ENCODE results near the gene S100A3. TPM values are rescaled to one million over a fixed set of nuclear protein-coding genes. Genes with fewer than 3 reads are reported as not detected.
"Not testable (repeated sequence)": the region's sequence is repeated elsewhere in the genome, so short reads cannot be mapped to it uniquely, and the experiment has no call there.

S100A3 gene, protein sequence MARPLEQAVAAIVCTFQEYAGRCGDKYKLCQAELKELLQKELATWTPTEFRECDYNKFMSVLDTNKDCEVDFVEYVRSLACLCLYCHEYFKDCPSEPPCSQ
- not detected for total RNA-seq

DNA sequence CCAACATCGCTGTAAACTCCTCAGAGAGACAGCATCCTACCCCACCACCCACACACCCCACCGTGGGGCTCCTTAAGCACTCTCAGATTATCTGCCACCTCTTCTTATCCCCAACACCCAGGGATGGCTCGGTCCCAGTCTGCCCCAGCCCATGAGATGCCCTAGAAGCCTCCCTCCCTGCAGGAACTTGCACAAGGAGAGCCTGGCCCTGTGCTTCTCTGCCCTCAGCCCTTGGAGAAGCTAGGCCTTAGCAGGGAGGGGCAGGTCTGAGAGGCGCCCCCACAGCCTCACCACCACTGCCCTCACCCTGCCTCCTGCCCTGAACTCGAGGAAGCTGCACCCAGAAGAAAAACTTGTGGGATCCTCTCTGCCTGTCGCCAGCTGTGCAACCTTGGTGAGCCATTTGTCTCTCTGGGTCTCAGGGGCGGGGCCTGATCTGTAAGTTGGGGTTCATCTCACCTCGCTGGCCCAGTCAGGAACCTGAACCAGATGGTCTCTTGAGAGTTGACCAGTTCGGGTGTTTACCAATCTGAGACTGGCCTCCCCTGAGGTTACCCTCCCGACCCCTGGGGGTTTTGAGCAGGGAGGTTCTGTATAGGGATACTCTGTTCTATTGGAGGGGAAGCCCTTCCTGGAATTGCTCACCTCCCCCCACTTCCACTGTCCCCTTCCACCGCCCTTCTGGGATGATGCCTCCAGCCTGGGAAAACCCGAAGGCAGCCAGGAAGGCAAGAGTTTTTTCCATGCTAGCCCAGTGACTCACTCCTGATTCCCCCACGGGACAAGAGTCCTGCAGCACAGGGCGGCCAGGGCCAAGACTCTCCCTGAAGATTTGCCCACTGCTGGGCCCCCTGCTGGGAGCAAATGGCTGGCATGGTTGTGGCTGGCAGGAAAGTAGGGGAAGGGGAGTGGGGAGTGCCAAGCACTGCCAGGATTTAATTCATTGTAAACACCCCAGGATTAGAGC lies at the start of gene S100A3:
TSS of gene S100A3 (minus strand) at position 537 of the 967 bp plus-strand sequence. CDS start 773 bp downstream, outside the sequence.
- intact Hi-C loops (cut with micrococcal nuclease), result loop anchor here (10.0 kb wide), 2 partner anchors 416 to 1514 kb away; partner anchors contain the start of genes CREB3L4, S100A11 and SLC39A1
- H3K36me3 Mint-ChIP-seq, result peaks cover 15% of the 10 kb centered on the region
- H3K4me1 Mint-ChIP-seq (ENCODE audit: low read depth), result peaks cover 37% of the 10 kb centered on the region
- H3K4me3 Mint-ChIP-seq, result no peak within 1 kb of the TSS
- H3K27me3 Mint-ChIP-seq, result no peaks in the 10 kb centered on the region
- POLR2A ChIA-PET, result no interaction called here
- DNase-seq, result no peak
- H3K27ac Mint-ChIP-seq, result no peak within 1 kb of the TSS
- no peaks in the 10 kb centered on the region for H3K9me3 Mint-ChIP-seq
- CTCF ChIA-PET, result interaction anchor here (2.0 to 3.9 kb wide), 2 partner anchors 16 to 19 kb away, joined by 9 to 18 read pairs; no protein-coding TSS in a partner anchor

DNA sequence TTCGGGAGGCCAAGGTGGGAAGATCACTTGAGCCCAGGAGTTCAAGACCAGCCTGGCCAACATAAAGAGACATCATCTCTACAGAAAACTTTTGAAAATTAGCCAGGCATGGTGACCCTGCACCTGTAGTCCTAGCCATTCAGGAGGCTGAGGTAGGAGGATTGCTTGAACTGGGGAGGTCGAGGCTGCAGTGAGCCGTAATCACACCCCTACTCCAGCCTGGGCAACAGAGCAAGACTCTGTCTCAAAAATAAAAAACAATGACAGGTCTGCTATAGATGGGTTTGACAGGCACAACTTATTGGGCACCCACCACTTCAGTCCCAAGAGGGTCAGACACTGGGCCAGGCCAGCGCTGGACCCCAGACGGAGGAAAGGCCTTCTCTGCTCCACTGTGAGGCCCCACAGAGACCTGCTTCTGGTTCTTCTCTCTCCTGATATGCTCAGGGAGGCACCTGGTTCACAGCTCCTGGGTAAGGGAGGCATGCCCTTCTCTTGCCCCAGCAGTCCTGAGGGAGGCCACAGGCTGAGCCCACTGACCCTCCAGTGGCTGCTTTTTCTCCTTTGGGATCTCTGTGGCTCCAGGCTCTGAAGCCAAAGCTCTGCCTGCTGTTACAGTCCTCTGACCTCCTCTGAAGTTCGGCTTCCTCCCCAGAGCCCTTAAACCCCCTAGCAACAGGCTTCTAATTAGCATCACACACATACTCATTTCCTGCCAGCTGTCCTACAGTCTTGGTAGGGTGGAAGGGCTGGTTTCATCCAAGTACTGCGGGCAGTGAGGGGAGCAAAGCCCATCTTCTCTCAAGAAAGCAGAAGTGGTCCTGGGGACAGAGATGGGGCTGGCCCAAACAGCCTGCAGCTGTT lies 49.5 kb upstream of the S100A3 start:
- intact Hi-C loops (cut with micrococcal nuclease), result no loop called here
- peak; percentile 26 for DNase-seq
- H3K27me3 Mint-ChIP-seq, result no peaks in the 10 kb centered on the region
- no peak overlapping the region for H3K4me3 Mint-ChIP-seq
- ChIA-PET POLR2A (no interaction called here), CTCF (interaction anchor here (0.6 to 1.7 kb wide), 3 partner anchors 66 to 397 kb away, joined by 3 to 5 read pairs (median 4); no protein-coding TSS in a partner anchor)
- H3K4me1 Mint-ChIP-seq (ENCODE audit: low read depth), result peaks cover 17% of the 10 kb centered on the region
- H3K36me3 Mint-ChIP-seq, result no peaks in the 10 kb centered on the region
- no peaks in the 10 kb centered on the region for H3K9me3 Mint-ChIP-seq
- no peak overlapping the region for H3K27ac Mint-ChIP-seq

DNA sequence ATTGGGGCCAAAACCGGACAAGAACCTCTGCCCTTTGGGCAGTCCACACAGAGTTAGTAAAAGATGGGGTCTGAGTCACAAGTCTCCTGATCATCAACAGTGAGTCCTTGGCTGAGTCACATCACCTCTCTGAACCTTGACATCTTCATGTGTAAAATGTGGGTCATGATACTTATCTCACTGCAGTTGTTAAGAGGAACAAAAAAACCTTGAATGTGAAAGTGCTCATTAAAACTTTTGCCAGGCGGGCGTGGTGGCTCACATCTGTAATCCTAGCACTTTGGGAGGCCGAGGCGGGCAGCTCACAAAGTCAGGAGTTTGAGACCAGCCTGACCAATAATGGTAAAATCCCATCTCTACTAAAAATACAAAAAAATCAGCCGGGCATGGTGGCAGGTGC lies 48.1 kb upstream of the S100A3 start:
- ChIA-PET CTCF (interaction anchor here (1.2 kb wide), 1 partner anchor 87 kb away, joined by 5 read pairs; no protein-coding TSS in a partner anchor), POLR2A (no interaction called here)
- Mint-ChIP-seq H3K27me3 (no peaks in the 10 kb centered on the region), H3K4me3 (no peak overlapping the region), H3K36me3 (no peaks in the 10 kb centered on the region), H3K4me1 (ENCODE audit: low read depth) (peaks cover 17% of the 10 kb centered on the region), H3K9me3 (no peaks in the 10 kb centered on the region), H3K27ac (peak overlapping the region; percentile 69)
- intact Hi-C loops (cut with micrococcal nuclease), result loop anchor here (1.0 kb wide), 1 partner anchor 25 kb away; no protein-coding TSS in a partner anchor
- peak; percentile 51 for DNase-seq

DNA sequence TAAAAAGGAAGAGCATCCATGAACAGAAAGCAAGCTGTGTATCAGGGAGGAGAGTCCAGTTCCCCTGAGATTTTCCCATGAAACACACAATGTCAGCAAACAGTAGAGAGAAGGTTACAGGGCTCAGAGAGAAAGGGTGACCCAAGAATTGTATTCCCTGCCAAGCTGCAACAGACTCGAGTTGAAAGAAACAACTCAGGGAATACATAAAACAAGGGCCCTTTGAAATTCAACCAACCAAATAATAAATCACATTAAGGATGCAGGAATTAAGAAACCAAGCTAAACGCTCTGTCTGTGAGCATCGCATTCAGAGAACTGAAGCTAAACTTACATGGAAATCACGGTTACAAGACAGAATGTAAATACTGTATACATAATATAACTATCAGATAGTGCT lies 43.7 kb upstream of the S100A3 start:
- no peaks in the 10 kb centered on the region for H3K9me3 Mint-ChIP-seq
- CTCF ChIA-PET, result interaction anchor here (1.5 to 1.7 kb wide), 3 partner anchors 20 to 82 kb away, joined by 3 to 4 read pairs (median 4); no protein-coding TSS in a partner anchor
- H3K4me1 Mint-ChIP-seq (ENCODE audit: low read depth), result peaks cover 9% of the 10 kb centered on the region
- intact Hi-C loops (cut with micrococcal nuclease), result no loop called here
- H3K27me3 Mint-ChIP-seq, result no peaks in the 10 kb centered on the region
- POLR2A ChIA-PET, result no interaction called here
- no peak for DNase-seq
- H3K4me3 Mint-ChIP-seq, result no peak overlapping the region
- no peaks in the 10 kb centered on the region for H3K36me3 Mint-ChIP-seq
- no peak overlapping the region for H3K27ac Mint-ChIP-seq

DNA sequence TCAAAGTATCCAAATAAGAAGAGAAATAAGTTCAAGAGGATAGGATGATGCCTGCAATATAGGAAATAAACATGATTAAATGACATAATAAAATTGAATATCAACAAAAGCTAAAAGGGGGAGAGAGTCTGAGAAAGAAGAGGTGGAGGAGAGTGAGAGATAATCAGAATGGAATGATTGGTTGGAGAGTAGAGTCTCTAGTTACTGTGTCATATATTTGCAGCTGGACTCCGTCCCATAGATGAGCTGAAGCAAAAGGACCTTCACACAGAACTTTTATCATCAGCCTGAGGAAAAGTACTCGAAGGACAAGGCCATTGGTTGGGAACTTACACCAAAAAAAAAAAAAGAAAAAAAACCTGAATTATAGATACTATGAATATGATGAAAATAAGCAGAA lies 39.4 kb upstream of the S100A3 start:
- DNase-seq, result no peak
- Mint-ChIP-seq H3K4me3 (no peak overlapping the region), H3K36me3 (no peaks in the 10 kb centered on the region), H3K27ac (no peak overlapping the region), H3K27me3 (peaks cover 5% of the 10 kb centered on the region), H3K4me1 (ENCODE audit: low read depth) (no peaks in the 10 kb centered on the region), H3K9me3 (no peaks in the 10 kb centered on the region)
- CTCF ChIA-PET, result no interaction called here
- intact Hi-C loops (cut with micrococcal nuclease), result no loop called here
- POLR2A ChIA-PET, result interaction anchor here (0.6 kb wide), 1 partner anchor 35 kb away, joined by 4 read pairs; no protein-coding TSS in a partner anchor

DNA sequence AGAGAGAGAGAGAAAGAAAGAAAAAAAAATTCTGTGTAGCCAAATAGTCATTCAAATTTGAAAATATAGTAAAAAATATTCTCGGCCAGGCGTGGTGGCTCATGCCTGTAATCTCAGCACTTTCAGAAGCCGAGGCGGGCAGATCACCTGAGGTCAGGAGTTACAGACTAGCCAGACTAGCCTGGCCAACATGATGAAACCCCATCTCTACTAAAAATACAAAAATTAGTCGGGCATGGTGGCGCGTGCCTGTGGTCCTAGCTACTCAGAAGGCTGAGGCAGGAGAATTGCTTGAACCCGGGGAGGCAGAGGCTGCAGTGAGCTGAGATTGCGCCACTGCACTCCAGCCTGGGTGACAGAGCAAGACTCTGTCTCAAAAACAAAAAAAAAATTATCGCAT lies 39.0 kb upstream of the S100A3 start:
- H3K27me3 Mint-ChIP-seq; H3K9me3 Mint-ChIP-seq; H3K4me3 Mint-ChIP-seq; H3K36me3 Mint-ChIP-seq; POLR2A ChIA-PET; H3K4me1 Mint-ChIP-seq (ENCODE audit: low read depth); intact Hi-C loops (cut with micrococcal nuclease); CTCF ChIA-PET; H3K27ac Mint-ChIP-seq; DNase-seq: not testable (repeated sequence)

DNA sequence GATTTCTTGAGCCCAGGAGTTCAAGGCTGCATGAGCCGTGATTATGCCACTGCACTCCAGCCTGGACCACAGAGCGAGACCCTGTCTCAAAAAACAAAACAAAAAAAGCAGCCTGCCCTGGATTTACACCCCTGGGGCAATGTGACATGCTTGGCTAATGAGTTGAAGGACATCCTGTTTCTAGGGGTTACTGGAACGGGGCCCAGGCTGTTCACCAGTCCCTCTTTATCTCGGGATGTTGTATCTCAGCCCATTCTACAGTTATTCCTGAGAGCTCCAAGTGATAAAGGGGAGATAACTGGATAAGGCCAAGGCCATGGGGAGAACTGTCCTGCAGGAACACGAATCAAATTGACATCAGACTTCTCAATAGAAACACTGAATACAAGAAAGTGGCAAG lies 38.3 kb upstream of the S100A3 start:
- H3K9me3 Mint-ChIP-seq, result no peaks in the 10 kb centered on the region
- H3K27me3 Mint-ChIP-seq, result peaks cover 5% of the 10 kb centered on the region
- no peaks in the 10 kb centered on the region for H3K36me3 Mint-ChIP-seq
- no peak overlapping the region for H3K4me3 Mint-ChIP-seq
- no peak for DNase-seq
- H3K27ac Mint-ChIP-seq, result no peak overlapping the region
- intact Hi-C loops (cut with micrococcal nuclease), result no loop called here
- ChIA-PET CTCF (no interaction called here), POLR2A (no interaction called here)
- no peaks in the 10 kb centered on the region for H3K4me1 Mint-ChIP-seq (ENCODE audit: low read depth)

DNA sequence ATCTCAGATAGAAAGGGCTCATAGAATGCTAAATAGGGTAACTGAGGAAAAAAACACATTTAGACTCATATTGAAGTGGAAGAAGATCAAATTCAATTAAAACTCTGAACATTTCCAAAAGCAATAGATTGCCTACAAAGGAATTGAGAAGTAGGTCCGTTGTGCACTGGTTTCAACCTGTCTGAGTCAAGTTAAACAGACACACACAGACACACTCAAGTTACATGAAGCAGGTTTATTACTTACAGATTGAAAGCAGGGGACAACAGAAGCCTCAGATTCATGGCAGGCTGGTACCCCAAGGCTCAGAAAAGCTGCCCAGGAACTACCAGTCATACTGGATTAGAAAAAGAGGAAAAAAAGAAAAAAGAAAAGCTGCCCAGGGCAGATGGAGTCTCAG lies 37.3 kb upstream of the S100A3 start:
- peaks cover 5% of the 10 kb centered on the region for H3K27me3 Mint-ChIP-seq
- H3K4me3 Mint-ChIP-seq, result no peak overlapping the region
- ChIA-PET CTCF (no interaction called here), POLR2A (no interaction called here)
- H3K27ac Mint-ChIP-seq, result no peak overlapping the region
- H3K9me3 Mint-ChIP-seq, result no peaks in the 10 kb centered on the region
- intact Hi-C loops (cut with micrococcal nuclease), result no loop called here
- H3K4me1 Mint-ChIP-seq (ENCODE audit: low read depth), result no peaks in the 10 kb centered on the region
- no peak for DNase-seq
- no peaks in the 10 kb centered on the region for H3K36me3 Mint-ChIP-seq

DNA sequence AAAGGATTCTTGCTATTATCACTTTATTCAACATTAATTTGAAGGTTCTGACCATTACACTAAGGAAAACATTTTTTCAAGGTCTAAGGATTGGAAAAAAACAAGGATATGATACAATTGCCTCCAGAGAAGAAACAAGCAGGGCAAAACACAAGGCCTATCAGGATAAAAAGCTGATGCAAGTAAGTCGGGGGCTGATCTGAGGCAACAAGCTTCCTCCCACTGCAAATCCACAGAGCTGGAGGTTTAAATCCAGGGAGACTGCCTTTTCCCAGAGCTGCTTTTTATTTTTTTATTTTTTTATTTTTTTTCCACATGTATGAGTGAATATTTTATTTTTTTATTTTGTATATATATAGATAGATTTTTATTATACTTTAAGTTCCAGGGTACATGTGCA lies 35.9 kb upstream of the S100A3 start:
- POLR2A ChIA-PET, result no interaction called here
- H3K9me3 Mint-ChIP-seq, result no peaks in the 10 kb centered on the region
- CTCF ChIA-PET, result interaction anchor here (0.7 to 1.0 kb wide), 2 partner anchors 51 to 119 kb away, joined by 3 read pairs; no protein-coding TSS in a partner anchor

DNA sequence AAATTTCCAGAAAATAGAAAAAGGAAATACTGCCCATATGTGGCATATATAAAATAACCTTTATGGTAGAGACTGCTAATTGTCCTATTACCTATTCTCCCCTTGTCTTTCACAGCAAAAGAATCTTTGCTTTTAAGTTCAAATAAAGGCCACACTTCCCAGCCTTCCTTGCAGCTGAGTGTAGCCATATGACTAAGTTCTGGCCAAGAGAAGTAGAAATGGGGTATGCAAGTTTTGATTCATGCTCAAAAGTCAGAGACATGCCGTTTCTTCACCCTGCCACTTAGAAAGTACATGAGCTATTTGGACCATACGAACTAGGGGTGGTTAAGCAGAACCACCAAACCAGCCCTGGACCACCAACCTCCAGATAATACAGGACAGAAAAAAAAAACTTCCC lies 34.9 kb upstream of the S100A3 start:
- CTCF ChIA-PET, result no interaction called here
- POLR2A ChIA-PET, result no interaction called here
- Mint-ChIP-seq H3K27me3 (peaks cover 10% of the 10 kb centered on the region), H3K4me1 (ENCODE audit: low read depth) (no peaks in the 10 kb centered on the region), H3K9me3 (no peaks in the 10 kb centered on the region), H3K27ac (no peak overlapping the region), H3K36me3 (no peaks in the 10 kb centered on the region), H3K4me3 (no peak overlapping the region)
- intact Hi-C loops (cut with micrococcal nuclease), result no loop called here
- DNase-seq, result no peak

More for the DNA sequence above, 35.9 kb upstream of the S100A3 start:
- H3K4me3 Mint-ChIP-seq, result no peak overlapping the region
- peaks cover 5% of the 10 kb centered on the region for H3K27me3 Mint-ChIP-seq
- H3K36me3 Mint-ChIP-seq, result no peaks in the 10 kb centered on the region
- H3K4me1 Mint-ChIP-seq (ENCODE audit: low read depth), result no peaks in the 10 kb centered on the region
- DNase-seq, result no peak
- no peak overlapping the region for H3K27ac Mint-ChIP-seq
- intact Hi-C loops (cut with micrococcal nuclease), result no loop called here

DNA sequence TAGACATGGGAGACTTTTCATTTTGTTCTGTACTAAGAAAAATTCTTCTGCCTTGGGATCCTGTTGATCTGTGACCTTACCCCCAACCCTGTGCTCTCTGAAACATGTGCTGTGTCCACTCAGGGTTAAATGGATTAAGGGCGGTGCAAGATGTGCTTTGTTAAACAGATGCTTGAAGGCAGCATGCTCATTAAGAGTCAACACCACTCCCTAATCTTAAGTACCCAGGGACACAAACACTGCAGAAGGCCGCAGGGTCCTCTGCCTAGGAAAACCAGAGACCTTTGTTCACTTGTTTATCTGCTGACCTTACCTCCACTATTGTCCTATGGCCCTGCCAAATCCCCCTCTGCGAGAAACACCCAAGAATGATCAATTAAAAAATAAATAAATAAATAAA lies 34.5 kb upstream of the S100A3 start:
- H3K36me3 Mint-ChIP-seq; H3K4me3 Mint-ChIP-seq; CTCF ChIA-PET; intact Hi-C loops (cut with micrococcal nuclease); POLR2A ChIA-PET; H3K27ac Mint-ChIP-seq; DNase-seq; H3K9me3 Mint-ChIP-seq; H3K4me1 Mint-ChIP-seq (ENCODE audit: low read depth): not testable (repeated sequence)
- H3K27me3 Mint-ChIP-seq, result peaks cover 14% of the 10 kb centered on the region

DNA sequence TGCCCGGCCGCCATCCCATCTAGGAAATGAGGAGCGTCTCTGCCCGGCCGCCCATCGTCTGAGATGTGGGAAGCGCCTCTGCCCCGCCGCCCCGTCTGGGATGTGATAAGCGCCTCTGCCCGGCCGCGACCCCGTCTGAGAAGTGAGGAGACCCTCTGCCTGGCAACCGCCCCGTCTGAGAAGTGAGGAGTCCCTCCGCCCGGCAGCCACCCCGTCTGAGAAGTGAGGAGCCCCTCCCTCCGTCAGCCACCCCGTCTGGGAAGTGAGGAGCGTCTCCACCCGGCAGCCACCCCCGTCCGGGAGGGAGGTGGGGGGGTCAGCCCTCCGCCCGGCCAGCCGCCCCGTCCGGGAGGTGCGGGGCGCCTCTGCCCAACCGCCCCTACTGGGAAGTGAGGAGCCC lies 33.8 kb upstream of the S100A3 start:
- H3K4me3 Mint-ChIP-seq; DNase-seq; POLR2A ChIA-PET; H3K9me3 Mint-ChIP-seq; CTCF ChIA-PET; H3K4me1 Mint-ChIP-seq (ENCODE audit: low read depth); H3K27ac Mint-ChIP-seq; H3K36me3 Mint-ChIP-seq; intact Hi-C loops (cut with micrococcal nuclease): not testable (repeated sequence)
- peaks cover 21% of the 10 kb centered on the region for H3K27me3 Mint-ChIP-seq
